Germinal center (tissue), 1 donor: ENCODE measurements around the gene WFDC1.

Experiments used
- DNase-seq: peaks from one replicate; pipeline ENCODE4 v3.0.0; 2012; ENCODE audit warnings: mixed read lengths, low spot score

WFDC1 gene

GRCh38 chr16:84355149-84355548 is 60.5 kb downstream of the WFDC1 start:
- DNase-seq: no peak

- DNase-seq: no peak
Measured at GRCh38 chr16:84356176-84356575, 61.5 kb downstream of the WFDC1 start.

- no peak for DNase-seq
Measured at GRCh38 chr16:84356591-84357116, 62.0 kb downstream of the WFDC1 start.

- no peak for DNase-seq
Measured at GRCh38 chr16:84357191-84357651, 62.5 kb downstream of the WFDC1 start.

- no peak for DNase-seq
Measured at GRCh38 chr16:84358601-84359295, 64.1 kb downstream of the WFDC1 start.

- no peak for DNase-seq
Measured at GRCh38 chr16:84359326-84359725, 64.6 kb downstream of the WFDC1 start.

- no peak for DNase-seq
Measured at GRCh38 chr16:84360170-84360569, 65.5 kb downstream of the WFDC1 start.

- DNase-seq: no peak
Measured at GRCh38 chr16:84360748-84361147, 66.1 kb downstream of the WFDC1 start.

- DNase-seq: no peak
Measured at GRCh38 chr16:84361546-84361945, 66.9 kb downstream of the WFDC1 start.

- no peak for DNase-seq
Measured at GRCh38 chr16:84362471-84362941, 67.8 kb downstream of the WFDC1 start.

- no peak for DNase-seq
Measured at GRCh38 chr16:84366208-84366607, 71.5 kb downstream of the WFDC1 start.

- no peak for DNase-seq
Measured at GRCh38 chr16:84367297-84367680, 72.6 kb downstream of the WFDC1 start.

- DNase-seq: no peak
Measured at GRCh38 chr16:84367750-84368307, 73.2 kb downstream of the WFDC1 start.

- no peak for DNase-seq
Measured at GRCh38 chr16:84368308-84368996, 73.8 kb downstream of the WFDC1 start, which contains the start of gene ATP2C2. ATP2C2 (plus strand) TSS chr16:84368538; CDS start chr16:84368616, 78 bp downstream.

- no peak for DNase-seq
Measured at GRCh38 chr16:84369105-84369504, 74.4 kb downstream of the WFDC1 start.

GRCh38 chr16:84369938-84370627 is 75.4 kb downstream of the WFDC1 start:
- no peak for DNase-seq

- DNase-seq: no peak
Measured at GRCh38 chr16:84370723-84371552, 76.3 kb downstream of the WFDC1 start.

GRCh38 chr16:84371553-84371865 is 76.8 kb downstream of the WFDC1 start:
- no peak for DNase-seq

- DNase-seq: no peak
Measured at GRCh38 chr16:84373907-84374489, 79.3 kb downstream of the WFDC1 start.

- no peak for DNase-seq
Measured at GRCh38 chr16:84378099-84378498, 83.4 kb downstream of the WFDC1 start.

- no peak for DNase-seq
Measured at GRCh38 chr16:84378567-84378966, 83.9 kb downstream of the WFDC1 start.
